ENCODE measurements around the gene FAM3A.

The FAM3A gene

DNA sequence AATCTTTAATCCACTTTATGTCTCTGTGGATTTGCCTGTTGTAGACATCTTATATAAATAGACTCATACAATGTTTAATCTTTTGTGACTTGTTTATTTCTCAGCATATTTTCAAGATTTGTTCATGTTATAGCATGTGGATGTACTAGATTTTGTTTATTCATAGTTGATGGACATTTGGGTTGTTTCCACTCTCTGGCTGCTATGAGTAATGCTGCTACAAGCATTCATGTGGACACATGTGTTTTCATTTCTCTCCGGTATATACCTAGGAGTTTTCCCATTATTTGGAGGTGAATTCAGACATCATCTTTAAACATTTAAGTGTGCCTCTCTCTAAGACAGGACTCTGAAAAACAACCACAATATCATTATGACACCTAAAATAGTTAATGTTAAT, 33.7 kb upstream of the FAM3A start:
- Histone ChIP-seq H3K79me2 (ENCODE audit: low read length) (peaks cover 48% of the 10 kb centered on the region), H3K4me2 (ENCODE audit: low read depth, low read length) (no peak overlapping the region), H2AFZ (ENCODE audit: low read length) (no peak overlapping the region), H3K4me3 (ENCODE audit: low read length) (no peak overlapping the region), H3K4me1 (ENCODE audit: low read length) (0 out of 2 replicates have a peak, but pooled peaks cover 4% of the 10 kb centered on the region), H3K27me3 (replicated peaks; ENCODE audit: insufficient read depth, low read length) (no peaks in the 10 kb centered on the region), H3K27ac (ENCODE audit: low read length) (no peak overlapping the region), H3K9me2 (replicated peaks; ENCODE audit: insufficient read depth, low read length) (no peaks in the 10 kb centered on the region), H3K9ac (ENCODE audit: low read length) (no peak overlapping the region), H4K20me1 (ENCODE audit: insufficient read depth, low read length) (no peaks in the 10 kb centered on the region), H3K36me3 (replicated peaks; ENCODE audit: insufficient read depth, low read length) (no peaks in the 10 kb centered on the region), H3F3A (ENCODE audit: insufficient read depth, low read length) (no peaks in the 10 kb centered on the region), H3K9me3 (replicated peaks; ENCODE audit: insufficient read depth, low read length) (no peaks in the 10 kb centered on the region)
- TF ChIP-seq EZH2 (optimal IDR thresholded peaks at IDR 0.05; ENCODE audit: low read depth, low read length) = no peak
- TF ChIP-seq, protein P1, sequence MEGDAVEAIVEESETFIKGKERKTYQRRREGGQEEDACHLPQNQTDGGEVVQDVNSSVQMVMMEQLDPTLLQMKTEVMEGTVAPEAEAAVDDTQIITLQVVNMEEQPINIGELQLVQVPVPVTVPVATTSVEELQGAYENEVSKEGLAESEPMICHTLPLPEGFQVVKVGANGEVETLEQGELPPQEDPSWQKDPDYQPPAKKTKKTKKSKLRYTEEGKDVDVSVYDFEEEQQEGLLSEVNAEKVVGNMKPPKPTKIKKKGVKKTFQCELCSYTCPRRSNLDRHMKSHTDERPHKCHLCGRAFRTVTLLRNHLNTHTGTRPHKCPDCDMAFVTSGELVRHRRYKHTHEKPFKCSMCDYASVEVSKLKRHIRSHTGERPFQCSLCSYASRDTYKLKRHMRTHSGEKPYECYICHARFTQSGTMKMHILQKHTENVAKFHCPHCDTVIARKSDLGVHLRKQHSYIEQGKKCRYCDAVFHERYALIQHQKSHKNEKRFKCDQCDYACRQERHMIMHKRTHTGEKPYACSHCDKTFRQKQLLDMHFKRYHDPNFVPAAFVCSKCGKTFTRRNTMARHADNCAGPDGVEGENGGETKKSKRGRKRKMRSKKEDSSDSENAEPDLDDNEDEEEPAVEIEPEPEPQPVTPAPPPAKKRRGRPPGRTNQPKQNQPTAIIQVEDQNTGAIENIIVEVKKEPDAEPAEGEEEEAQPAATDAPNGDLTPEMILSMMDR (IDR thresholded peaks at IDR 0.05; ENCODE audit: low read length) = no peak
- no peak for TF ChIP-seq EZH2phosphoT487 (IDR thresholded peaks at IDR 0.05; ENCODE audit: low read length)
- DNase-seq = no peak

DNA sequence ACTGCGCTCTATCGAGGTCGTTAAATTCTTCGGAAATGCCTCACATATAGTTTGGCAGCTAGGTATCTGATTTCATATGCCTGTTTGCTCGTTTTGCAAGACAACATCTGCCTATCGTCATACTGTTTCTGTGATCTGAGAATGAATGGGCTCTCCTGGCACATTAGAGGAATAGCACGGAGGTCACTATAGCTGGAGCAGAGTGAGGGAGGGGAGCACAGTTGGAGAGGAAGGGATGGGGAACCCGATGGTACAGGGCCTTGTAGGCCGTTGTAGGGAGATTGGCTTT, 31.9 kb upstream of the FAM3A start:
- no peaks in the 10 kb centered on the region for H3F3A ChIP-seq (ENCODE audit: insufficient read depth, low read length)
- H3K4me2 ChIP-seq (ENCODE audit: low read depth, low read length) = peak overlapping the region; percentile 48
- H3K27ac ChIP-seq (ENCODE audit: low read length) = peak overlapping the region; percentile 85; the same call in 1 of the 2 replicates
- no peak for DNase-seq
- peak overlapping the region; percentile 94 for H3K4me3 ChIP-seq (ENCODE audit: low read length)
- H3K27me3 ChIP-seq (replicated peaks; ENCODE audit: insufficient read depth, low read length) = no peaks in the 10 kb centered on the region
- peaks cover 38% of the 10 kb centered on the region for H3K79me2 ChIP-seq (ENCODE audit: low read length)
- H3K9ac ChIP-seq (ENCODE audit: low read length) = peak overlapping the region; percentile 74
- 0 out of 2 replicates have a peak, but pooled peaks cover 4% of the 10 kb centered on the region for H3K4me1 ChIP-seq (ENCODE audit: low read length)
- H3K36me3 ChIP-seq (replicated peaks; ENCODE audit: insufficient read depth, low read length) = no peaks in the 10 kb centered on the region
- H4K20me1 ChIP-seq (ENCODE audit: insufficient read depth, low read length) = no peaks in the 10 kb centered on the region
- no peak for TF ChIP-seq EZH2phosphoT487 (IDR thresholded peaks at IDR 0.05; ENCODE audit: low read length)
- TF ChIP-seq, protein P1 (IDR thresholded peaks at IDR 0.05; ENCODE audit: low read length) = no peak
- no peaks in the 10 kb centered on the region for H3K9me2 ChIP-seq (replicated peaks; ENCODE audit: insufficient read depth, low read length)
- H3K9me3 ChIP-seq (replicated peaks; ENCODE audit: insufficient read depth, low read length) = no peaks in the 10 kb centered on the region
- H2AFZ ChIP-seq (ENCODE audit: low read length) = peak overlapping the region; percentile 77; the same call in 1 of the 2 replicates

DNA sequence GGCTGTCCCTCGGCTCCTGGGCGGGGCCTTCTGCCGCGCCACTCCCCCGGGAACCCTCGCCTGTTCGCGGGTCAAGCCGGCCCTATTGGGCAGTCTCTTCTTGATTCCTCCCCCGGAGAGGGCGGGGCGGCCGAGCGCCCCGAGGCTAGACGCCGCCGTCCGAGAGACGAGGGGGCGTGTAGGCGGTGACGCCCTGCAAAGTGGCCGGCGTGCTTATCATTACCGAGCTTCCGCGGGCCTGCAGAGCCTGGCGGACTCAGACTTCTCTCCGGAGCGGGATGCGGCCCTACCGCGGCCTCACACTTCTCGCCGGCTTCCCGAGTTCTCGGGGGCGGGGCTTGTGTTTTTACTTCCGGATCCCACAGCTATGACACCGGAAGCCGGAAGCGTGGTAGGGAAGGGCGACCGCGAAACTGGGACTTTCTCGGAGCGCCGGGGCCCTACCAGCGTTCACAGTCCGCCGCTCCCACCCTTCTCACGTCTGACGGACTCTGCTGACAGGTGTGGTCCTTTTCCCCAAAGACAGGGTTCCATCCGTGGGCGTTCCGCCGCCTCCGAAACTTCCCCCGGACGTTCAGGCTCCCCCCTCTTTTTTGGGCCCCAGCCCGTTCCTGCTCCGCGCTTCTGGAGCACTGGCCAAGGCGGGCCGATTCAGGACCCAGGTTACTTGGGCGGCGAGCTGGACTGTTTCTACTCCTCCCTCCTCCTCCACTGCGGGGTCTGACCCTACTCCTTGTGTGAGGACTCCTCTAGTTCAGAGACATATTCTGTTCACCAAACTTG, 31.4 kb upstream of the FAM3A start, which contains the start of gene IKBKG:
TSS of gene IKBKG (plus strand) at position 376 of the 783 bp plus-strand sequence. CDS start 4,383 bp downstream, outside the sequence.
- no peaks in the 10 kb centered on the region for H3K9me2 ChIP-seq (replicated peaks; ENCODE audit: insufficient read depth, low read length)
- peak within 1 kb of the TSS; percentile 74 for H3K9ac ChIP-seq (ENCODE audit: low read length)
- no peaks in the 10 kb centered on the region for H3K36me3 ChIP-seq (replicated peaks; ENCODE audit: insufficient read depth, low read length)
- DNase-seq = peak; percentile 86
- H3K79me2 ChIP-seq (ENCODE audit: low read length) = peaks cover 38% of the 10 kb centered on the region
- TF ChIP-seq, protein P1 (IDR thresholded peaks at IDR 0.05; ENCODE audit: low read length) = no peak
- TF ChIP-seq EZH2 (optimal IDR thresholded peaks at IDR 0.05; ENCODE audit: low read depth, low read length) (no peak), EZH2phosphoT487 (IDR thresholded peaks at IDR 0.05; ENCODE audit: low read length) (no peak)
- H3K9me3 ChIP-seq (replicated peaks; ENCODE audit: insufficient read depth, low read length) = no peaks in the 10 kb centered on the region
- H4K20me1 ChIP-seq (ENCODE audit: insufficient read depth, low read length) = no peaks in the 10 kb centered on the region
- peak within 1 kb of the TSS; percentile 94 for H3K4me2 ChIP-seq (ENCODE audit: low read depth, low read length)
- peak within 1 kb of the TSS; percentile 85 for H3K27ac ChIP-seq (ENCODE audit: low read length)
- H3K27me3 ChIP-seq (replicated peaks; ENCODE audit: insufficient read depth, low read length) = no peaks in the 10 kb centered on the region
- peak within 1 kb of the TSS; percentile 77 for H2AFZ ChIP-seq (ENCODE audit: low read length)
- no peaks in the 10 kb centered on the region for H3F3A ChIP-seq (ENCODE audit: insufficient read depth, low read length)
- H3K4me3 ChIP-seq (ENCODE audit: low read length) = peak within 1 kb of the TSS; percentile 94
- H3K4me1 ChIP-seq (ENCODE audit: low read length) = 0 out of 2 replicates have a peak, but pooled peaks cover 4% of the 10 kb centered on the region

Measured in MM.1S (cell line).